Medulla oblongata (tissue), 1 donor: ENCODE results near the gene SARS1.
"Not testable (repeated sequence)": the region's sequence is repeated elsewhere in the genome, so short reads cannot be mapped to it uniquely, and the experiment has no call there.

Experiments used
- DNase-seq: peaks from one replicate; pipeline ENCODE4 v3.0.0-alpha.2; 2015; ENCODE audit errors: extremely low spot score

SARS1 gene

DNA sequence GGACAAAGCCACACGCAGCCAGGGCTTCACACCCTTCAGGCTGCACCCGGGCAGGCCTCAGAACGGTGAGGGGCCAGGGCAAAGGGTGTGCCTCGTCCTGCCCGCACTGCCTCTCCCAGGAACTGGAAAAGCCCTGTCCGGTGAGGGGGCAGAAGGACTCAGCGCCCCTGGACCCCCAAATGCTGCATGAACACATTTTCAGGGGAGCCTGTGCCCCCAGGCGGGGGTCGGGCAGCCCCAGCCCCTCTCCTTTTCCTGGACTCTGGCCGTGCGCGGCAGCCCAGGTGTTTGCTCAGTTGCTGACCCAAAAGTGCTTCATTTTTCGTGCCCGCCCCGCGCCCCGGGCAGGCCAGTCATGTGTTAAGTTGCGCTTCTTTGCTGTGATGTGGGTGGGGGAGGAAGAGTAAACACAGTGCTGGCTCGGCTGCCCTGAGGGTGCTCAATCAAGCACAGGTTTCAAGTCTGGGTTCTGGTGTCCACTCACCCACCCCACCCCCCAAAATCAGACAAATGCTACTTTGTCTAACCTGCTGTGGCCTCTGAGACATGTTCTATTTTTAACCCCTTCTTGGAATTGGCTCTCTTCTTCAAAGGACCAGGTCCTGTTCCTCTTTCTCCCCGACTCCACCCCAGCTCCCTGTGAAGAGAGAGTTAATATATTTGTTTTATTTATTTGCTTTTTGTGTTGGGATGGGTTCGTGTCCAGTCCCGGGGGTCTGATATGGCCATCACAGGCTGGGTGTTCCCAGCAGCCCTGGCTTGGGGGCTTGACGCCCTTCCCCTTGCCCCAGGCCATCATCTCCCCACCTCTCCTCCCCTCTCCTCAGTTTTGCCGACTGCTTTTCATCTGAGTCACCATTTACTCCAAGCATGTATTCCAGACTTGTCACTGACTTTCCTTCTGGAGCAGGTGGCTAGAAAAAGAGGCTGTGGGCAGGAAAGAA is 61.1 kb downstream of the SARS1 start:
- DNase-seq, result no peak

DNA sequence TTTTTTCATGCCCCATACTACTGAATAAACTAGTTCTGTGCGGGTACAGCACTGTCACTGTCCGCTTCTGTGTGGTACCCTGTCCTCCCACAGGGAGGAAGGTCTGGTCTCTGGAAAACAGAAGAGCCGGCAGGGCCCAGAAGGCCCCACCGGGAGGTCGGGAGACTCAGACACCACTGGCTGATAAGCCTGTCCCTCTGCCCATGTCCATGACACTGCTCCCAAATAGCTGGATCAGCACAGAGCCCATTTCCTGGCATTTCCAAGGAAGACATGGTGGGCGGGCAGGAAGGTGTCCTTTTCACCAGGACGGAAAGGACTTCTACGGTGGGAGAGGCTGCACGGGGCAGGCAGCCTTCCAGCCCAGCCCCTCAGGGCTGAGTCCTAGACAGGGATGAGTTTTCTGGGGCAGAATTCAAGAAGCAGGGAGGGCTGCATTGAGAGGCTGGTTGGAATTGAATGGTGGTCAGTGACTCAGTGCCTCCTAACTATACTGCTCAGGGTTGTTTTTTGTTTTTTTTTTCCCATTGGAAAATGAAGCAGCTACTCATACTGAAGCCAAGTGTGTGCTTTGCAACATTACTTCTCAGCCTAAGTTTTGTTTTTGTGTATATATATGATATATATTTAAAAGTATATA is 62.1 kb downstream of the SARS1 start:
- no peak for DNase-seq

DNA sequence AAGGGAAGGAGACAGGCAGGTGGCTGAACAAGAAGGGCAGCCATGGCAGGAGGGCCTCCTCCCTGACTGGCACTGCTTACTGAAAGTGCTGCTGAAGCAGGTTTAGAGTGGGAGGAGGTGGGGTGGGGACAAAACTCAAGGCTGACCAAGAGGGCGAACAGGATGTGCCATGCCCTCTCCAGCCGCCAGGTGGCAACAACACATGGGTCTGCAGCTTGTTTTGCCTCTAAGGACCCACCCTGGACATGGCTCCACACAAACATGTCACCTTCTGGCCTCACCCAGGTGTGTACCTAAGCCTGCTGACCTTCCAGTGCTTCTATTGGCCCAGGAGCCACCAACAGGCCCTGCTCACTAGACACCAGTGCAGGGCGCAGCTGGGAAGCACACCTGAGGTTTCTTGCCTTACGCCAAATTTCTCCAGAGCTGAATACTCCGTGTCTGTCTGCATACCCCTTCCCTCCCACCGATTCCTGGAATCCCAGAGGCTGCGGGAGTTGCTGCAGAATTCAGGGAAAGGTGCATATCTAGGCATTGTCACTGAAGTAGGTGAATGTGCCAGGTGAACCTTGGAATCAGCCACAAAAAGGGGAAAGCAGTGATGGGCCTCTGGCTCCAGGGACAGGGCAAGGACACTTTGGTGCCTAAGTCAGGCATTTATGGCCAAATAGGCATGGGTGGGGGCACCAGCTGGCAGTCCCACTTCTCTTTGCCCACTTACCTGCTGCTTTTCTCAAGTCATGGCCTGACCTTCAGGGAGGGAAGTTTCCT is 63.9 kb downstream of the SARS1 start:
- DNase-seq, result peak; percentile 90

DNA sequence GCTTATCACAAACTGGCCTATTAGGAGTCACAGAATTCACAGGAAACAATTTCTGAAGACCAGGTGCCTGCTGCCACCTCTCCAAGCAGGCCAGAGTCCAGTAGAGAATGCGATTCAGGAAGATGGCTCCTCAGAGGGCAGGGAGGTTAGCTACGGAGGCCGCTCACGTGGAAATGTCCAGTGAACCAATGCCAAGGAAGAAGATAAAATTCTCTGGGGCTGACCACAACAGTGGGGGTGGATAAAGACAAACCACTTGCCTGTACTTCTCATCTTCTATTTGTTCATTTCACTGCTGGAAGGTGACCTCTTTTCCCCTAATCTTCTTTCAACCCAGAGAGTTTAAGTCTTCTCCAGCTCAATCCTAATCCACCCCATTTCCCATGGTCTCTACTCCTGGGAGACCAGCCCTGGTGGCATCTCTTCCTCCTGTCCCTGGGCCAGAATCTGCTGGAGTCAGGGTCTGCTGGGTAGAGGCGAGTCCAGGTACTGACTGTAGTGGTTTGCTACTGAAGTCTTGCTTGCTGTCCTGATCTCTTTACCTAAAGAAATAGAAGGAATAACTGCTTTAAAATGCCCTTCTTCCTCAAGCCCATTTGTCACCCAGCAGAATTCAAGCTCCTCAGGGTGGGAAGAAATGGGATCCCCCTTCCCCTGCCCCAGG is 66.0 kb downstream of the SARS1 start:
- no peak for DNase-seq

DNA sequence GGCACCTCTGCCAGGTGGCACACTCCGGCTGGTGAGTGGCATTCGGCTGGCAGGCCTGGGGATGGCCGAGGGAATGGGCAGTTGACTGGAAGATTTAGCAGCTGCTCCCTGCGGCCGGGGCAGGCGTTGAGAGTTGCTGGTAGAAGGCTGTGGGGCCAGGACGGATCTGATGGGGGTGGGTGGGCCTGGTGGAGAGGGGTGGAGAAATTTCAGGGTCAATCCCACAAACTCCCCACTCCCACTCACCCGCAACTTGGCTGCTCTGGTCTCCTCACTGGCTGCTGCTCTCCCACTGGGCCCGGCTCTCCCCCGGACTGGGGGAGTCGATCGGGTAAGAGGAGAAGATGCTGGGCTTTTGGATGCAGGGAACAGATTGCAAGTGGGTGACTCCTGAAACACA is 67.1 kb downstream of the SARS1 start:
- no peak for DNase-seq

DNA sequence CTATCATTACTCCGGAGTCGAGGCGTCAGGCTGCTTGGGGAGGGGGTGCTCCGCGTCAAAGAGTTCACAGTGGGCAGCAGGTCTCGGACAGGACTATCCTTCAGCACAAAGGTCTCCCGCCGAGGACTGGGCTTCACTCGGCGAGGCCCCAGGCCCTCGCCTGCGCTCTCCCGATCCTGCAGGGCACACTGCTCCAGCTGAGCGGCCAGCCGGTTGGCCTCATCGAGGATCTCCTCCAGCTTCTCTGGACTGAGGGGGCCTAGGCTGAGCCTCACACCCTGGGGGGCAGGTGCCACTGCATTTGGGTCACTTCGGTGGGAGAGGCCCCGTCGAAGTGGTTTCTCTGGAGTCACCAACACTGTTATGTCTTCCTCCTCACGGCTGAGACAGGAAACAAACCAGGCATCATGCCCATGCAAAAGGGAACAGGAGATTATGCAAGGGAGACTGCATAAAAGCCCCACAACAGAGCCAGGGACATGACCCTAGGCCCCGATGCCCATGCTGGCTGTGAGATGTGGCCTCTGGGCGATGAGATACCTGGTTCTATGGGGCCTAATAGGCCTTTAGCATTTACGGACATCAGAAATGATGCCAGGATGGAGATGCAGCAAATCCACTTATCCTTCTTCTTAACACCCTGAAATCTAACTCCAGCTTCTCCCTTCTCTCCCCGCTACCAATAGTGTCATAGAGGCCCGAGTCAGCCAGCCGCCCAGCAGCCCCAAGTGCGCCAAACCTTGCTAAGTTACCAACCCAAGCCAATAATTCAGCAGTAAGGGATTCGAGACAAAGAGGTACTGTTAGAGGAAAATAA is 68.2 kb downstream of the SARS1 start:
- DNase-seq, result peak; percentile 70

DNA sequence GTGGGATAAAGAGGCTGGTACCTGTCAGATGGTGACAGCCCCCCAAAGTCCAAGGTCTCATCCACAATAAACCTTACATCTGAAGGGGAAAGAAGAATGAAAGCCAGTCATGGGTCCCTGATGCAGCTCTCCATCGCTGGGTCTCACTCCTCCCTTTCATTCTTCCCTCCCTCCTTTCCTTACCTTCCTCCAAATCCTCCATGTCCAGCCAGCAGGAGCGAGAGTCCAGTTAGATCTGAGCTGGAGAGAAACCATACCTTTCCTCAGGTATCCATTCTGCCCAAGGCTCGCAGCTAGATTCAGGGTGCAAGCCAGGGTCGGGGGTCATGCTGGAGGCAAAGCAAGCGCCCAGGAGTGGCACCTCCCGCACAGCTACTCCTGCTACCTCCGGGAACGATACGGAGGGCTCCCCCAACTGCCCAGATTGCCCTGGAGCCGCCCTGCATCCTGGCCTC is 68.8 kb downstream of the SARS1 start:
- DNase-seq, result no peak

DNA sequence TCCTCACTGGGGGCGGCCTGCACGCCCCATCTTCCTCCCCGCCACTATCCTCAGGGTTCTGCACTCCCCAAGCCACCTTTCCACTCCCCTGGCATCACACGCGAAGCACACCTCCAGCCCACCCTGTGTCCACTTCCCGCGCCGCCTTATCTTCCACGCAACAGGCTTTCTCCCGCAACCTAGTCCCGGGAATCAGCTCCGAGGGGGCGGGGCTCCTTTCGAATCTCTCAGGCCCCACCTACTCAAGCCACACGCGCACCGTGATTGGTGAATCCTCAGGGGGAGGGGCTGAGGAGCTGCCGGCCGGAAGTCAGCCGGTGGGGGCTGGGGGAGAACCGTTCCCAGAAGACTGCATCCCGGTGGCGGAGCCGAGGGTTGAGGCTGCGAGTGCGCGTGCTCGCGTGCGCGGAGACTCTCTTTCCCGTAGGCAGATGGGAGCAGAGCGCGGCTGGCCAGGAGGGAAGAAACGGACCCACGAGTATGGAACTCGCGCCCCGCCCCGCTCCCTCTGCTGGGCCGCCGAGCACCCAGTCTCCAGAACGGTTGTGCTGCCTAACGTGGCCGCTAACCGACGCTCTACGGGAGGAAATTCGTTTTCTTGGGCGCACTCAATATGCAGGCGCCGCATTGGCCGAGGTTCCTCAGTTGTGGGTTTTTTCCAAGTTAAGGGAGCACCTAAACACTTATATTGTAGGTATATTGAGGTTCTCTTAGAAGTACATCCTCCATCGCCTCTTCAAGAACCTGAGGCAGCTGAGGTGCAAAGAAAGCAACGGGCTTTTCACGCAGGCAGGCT is 69.4 kb downstream of the SARS1 start, which contains the start of gene PSRC1:
TSS of gene PSRC1 (minus strand) at position 194 of the 796 bp plus-strand sequence.
- DNase-seq, result peak; percentile 99

DNA sequence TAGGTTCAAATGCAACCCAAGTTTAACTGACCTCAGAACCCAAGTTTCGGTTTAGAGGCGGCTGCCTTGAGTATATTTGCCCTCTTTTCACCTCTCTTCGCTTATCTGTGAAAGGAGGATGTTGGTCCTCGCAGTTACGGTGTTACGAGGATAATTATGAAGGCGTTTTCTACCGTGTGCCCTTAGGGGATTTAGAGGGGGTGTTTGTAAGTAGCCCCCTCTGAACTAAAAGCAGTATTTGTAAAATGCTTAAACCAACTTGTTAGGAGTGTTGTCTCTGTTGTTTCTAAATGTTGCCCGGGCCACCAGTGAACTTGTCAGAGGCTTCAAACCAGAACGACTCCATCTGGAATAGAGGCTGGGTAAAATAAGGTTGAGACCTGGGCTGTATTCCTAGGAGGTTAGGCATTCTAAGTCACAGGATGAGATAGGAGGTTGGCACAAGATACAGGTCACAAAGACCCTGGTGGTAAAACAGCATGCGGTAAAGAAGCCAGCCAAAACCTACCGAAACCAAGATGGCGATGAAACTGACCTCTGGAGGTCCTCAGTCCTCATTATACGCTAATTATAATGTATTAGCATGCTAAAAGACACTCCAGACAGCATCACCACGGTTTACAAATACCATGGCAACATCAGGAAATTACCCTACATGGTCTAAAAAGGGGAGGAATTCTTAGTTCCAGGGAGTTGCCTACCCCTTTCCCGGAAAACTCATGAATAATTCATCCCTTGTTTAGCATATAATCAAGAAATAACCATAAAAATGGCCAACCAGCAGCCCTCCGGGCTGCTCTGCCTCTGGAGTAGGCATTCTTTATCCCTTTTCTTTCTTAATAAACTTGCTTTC is 70.3 kb downstream of the SARS1 start:
- DNase-seq, result peak; percentile 48

DNA sequence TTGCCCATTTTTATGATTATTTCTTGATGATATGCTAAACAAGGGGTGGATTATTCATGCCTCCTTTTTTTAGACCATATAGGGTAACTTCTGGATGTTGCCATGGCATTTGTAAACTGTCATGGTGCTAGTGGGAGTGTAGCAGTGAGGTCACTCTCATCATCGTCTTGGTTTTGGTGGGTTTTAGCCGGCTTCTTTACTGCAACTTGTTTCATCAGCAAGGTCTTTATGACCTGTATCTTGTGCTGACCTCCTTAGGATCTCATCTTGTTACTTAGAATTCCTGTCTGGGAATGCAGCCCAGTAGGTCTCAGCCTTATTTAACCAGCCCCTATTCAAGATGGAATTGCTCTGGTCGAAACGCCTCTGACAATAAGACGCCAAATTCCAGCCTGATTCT is 73.0 kb downstream of the SARS1 start:
- not testable (repeated sequence) for DNase-seq
